GM18499 (cell line): ENCODE measurements around the gene SELENOW.
"Not testable (repeated sequence)": the region's sequence is repeated elsewhere in the genome, so short reads cannot be mapped to it uniquely, and the experiment has no call there.

Experiments
- ATAC-seq: cut with Tn5 transposase; IDR thresholded peaks from one replicate; pipeline ENCODE4 v1.9.1; 2021; ENCODE audit warnings: moderate number of reproducible peaks; ENCODE audit not compliant: insufficient read depth, unreplicated experiment

SELENOW gene

GRCh38 chr19:47778049-47778953 lies at the start of gene SELENOW:
Gene SELENOW, plus strand, starts transcription at chr19:47778703. Its CDS starts 83 bp downstream, at chr19:47778786.
- no peak for ATAC-seq

- no peak for ATAC-seq
Observed at GRCh38 chr19:47729468-47729798, 49.1 kb upstream of the SELENOW start.

- no peak for ATAC-seq
Observed at GRCh38 chr19:47729799-47730520, 48.5 kb upstream of the SELENOW start.

GRCh38 chr19:47730521-47730889 lies 48.0 kb upstream of the SELENOW start:
- ATAC-seq: no peak

- ATAC-seq: no peak
Observed at GRCh38 chr19:47730910-47731309, 47.6 kb upstream of the SELENOW start.

- no peak for ATAC-seq
Observed at GRCh38 chr19:47735131-47735530, 43.4 kb upstream of the SELENOW start.

- ATAC-seq: no peak
Observed at GRCh38 chr19:47740866-47741519, 37.5 kb upstream of the SELENOW start.

GRCh38 chr19:47741544-47742140 lies 36.9 kb upstream of the SELENOW start:
- no peak for ATAC-seq

GRCh38 chr19:47742634-47743033 lies 35.9 kb upstream of the SELENOW start:
- ATAC-seq: no peak

- no peak for ATAC-seq
Observed at GRCh38 chr19:47745010-47745901, 33.2 kb upstream of the SELENOW start, which contains the start of gene NOP53. Gene NOP53, plus strand, starts transcription at chr19:47745546. Its CDS starts 14 bp downstream, at chr19:47745560.

- ATAC-seq: not testable (repeated sequence)
Observed at GRCh38 chr19:47746129-47746528, 32.4 kb upstream of the SELENOW start.

GRCh38 chr19:47749326-47749725 lies 29.2 kb upstream of the SELENOW start:
- ATAC-seq: no peak

- no peak for ATAC-seq
Observed at GRCh38 chr19:47750752-47751151, 27.8 kb upstream of the SELENOW start.

GRCh38 chr19:47752440-47753211 lies 25.9 kb upstream of the SELENOW start:
- no peak for ATAC-seq

- no peak for ATAC-seq
Observed at GRCh38 chr19:47754206-47755064, 24.1 kb upstream of the SELENOW start.

GRCh38 chr19:47755065-47755761 lies 23.3 kb upstream of the SELENOW start:
- no peak for ATAC-seq
